ENCODE data around the gene ZNF784. TPM values are rescaled to one million over a fixed set of nuclear protein-coding genes. Genes with fewer than 3 reads are reported as not detected.

Gene ZNF784
- total and polyA plus RNA-seq, 2 of the 8 experiments (the other 6 are each of a cell fraction or from before 2014, with no cell fraction given): 6.5 to 8.0 TPM

DNA sequence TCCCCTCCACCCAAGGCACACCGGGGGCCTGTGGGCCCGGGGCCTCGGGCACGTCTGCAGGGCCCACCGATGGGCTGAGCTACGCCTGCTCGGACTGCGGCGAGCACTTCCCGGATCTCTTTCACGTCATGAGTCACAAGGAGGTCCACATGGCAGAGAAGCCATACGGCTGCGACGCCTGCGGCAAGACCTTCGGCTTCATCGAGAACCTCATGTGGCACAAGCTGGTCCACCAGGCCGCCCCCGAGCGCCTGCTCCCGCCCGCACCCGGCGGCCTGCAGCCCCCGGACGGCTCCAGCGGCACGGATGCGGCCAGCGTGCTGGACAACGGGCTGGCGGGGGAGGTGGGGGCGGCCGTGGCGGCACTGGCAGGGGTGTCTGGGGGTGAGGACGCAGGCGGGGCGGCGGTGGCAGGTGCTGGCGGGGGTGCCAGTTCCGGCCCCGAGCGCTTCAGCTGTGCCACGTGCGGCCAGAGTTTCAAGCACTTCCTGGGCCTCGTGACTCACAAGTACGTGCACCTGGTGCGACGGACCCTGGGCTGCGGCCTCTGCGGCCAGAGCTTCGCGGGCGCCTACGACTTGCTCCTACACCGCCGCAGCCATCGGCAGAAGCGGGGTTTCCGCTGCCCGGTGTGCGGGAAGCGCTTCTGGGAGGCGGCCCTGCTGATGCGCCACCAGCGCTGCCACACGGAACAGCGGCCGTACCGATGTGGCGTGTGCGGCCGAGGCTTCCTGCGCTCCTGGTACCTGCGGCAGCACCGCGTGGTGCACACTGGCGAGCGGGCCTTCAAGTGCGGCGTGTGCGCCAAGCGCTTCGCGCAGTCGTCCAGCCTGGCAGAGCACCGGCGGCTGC lies 8.6 kb downstream of the ZNF784 start:
- Histone ChIP-seq H3K4me3 (ENCODE audit: extremely low read depth in 1 of 4, insufficient read depth in 2 of 4, low read depth in 3 of 4, low read length in 4 of 4) (no peak overlapping the region), H2AK5ac (ENCODE audit: low read depth, low read length) (no peak overlapping the region), H3K79me1 (ENCODE audit: low read depth, low read length) (no peaks in the 10 kb centered on the region; the same call in 1 of the 2 replicates), H3K79me2 (ENCODE audit: control insufficient read depth in 1 of 2, insufficient read depth in 2 of 2, low read length in 2 of 2) (no peaks in the 10 kb centered on the region), H3K18ac (ENCODE audit: extremely low read depth, low read length) (no peak overlapping the region), H3K56ac (replicated peaks; ENCODE audit: insufficient read length, low read depth, low read length) (no peak overlapping the region), H3K4me2 (ENCODE audit: insufficient read depth in 1 of 2, low read depth in 2 of 2, low read length in 2 of 2) (no peak overlapping the region), H3K23ac (ENCODE audit: insufficient read length) (no peak overlapping the region), H3K27ac (ENCODE audit: low read depth, low read length) (no peak overlapping the region), H3K4ac (replicated peaks; ENCODE audit: insufficient read length, low read depth, low read length) (no peak overlapping the region), H3K36me3 (ENCODE audit: control insufficient read depth in 2 of 4, insufficient read depth in 4 of 4, low read length in 3 of 4) (peaks cover 0 to 33% (median 2%) of the 10 kb centered on the region in 4 experiments; a peak in 6 of 8 replicates), H3K14ac (ENCODE audit: insufficient read length) (no peak overlapping the region), H2BK15ac (ENCODE audit: low read length) (no peak overlapping the region), H3K27me3 (replicated peaks in 1 of 4; ENCODE audit: control insufficient read depth in 3 of 4, extremely low read depth in 1 of 4, insufficient read depth in 3 of 4, low read length in 3 of 4) (peaks cover 0 to 2% (median 0%) of the 10 kb centered on the region in 4 experiments; a peak in 1 of 7 replicates), H2AFZ (ENCODE audit: low read length) (no peak overlapping the region), H3K23me2 (ENCODE audit: low read depth, low read length) (no peaks in the 10 kb centered on the region), H3K4me1 (replicated peaks in 1 of 4; ENCODE audit: control insufficient read depth in 3 of 4, insufficient read depth in 4 of 4, low read length in 3 of 4) (no peaks in the 10 kb centered on the region), H2BK5ac (ENCODE audit: low read depth, low read length) (no peak overlapping the region), H4K8ac (ENCODE audit: extremely low read depth, insufficient read depth, low read length) (no peak overlapping the region; the same call in 1 of the 2 replicates), H4K20me1 (replicated peaks in 1 of 2; ENCODE audit: control insufficient read depth in 1 of 2, insufficient read depth in 2 of 2, low read length in 2 of 2) (peaks cover 6 to 17% of the 10 kb centered on the region in 2 experiments), H4K91ac (replicated peaks; ENCODE audit: insufficient read length, low read length) (no peak overlapping the region), H4K5ac (ENCODE audit: insufficient read length, low read depth, low read length) (no peak overlapping the region), H2BK120ac (replicated peaks; ENCODE audit: low read depth, low read length) (no peak overlapping the region), H2BK12ac (ENCODE audit: low read depth, low read length) (no peak overlapping the region), H3K9me3 (ENCODE audit: insufficient read depth in 2 of 2, low read depth in 1 of 2, low read length in 1 of 2) (no peaks in the 10 kb centered on the region; a peak in 1 of 4 replicates), H2BK20ac (ENCODE audit: low read length) (no peak overlapping the region), H3K9ac (replicated peaks in 1 of 4; ENCODE audit: extremely low read depth in 1 of 4, low read depth in 3 of 4, low read length in 3 of 4) (no peak overlapping the region)
- CTCF ChIA-PET (ENCODE audit: partially characterized antibody): interaction anchor here (0.5 to 1.1 kb wide), 2 partner anchors 10 to 354 kb away, joined by 3 to 4 read pairs; partner anchors contain the start of gene ZNF865
- no peak for FAIRE-seq
- 97% methylated on average over 52 of the region's 88 CpGs; no CpG with 5 or more reads in 1 of the 2 experiments for WGBS, 2 experiments (ENCODE audit: extremely low coverage in 1 of 2, insufficient coverage in 1 of 2, insufficient read length in 1 of 2, insufficient replicate concordance in 2 of 2, low coverage in 1 of 2, low lambda C conversion rate in 2 of 2, missing lambda C conversion rate in 1 of 2)
- DNase-seq (ENCODE audit: low read depth in 1 of 2, low spot score in 2 of 2): no peak
- POLR2A ChIA-PET (ENCODE audit: partially characterized antibody): interaction anchor here (0.8 to 3.2 kb wide), 8 partner anchors 9 to 121 kb away, joined by 3 to 12 read pairs (median 3); partner anchors contain the start of genes FIZ1, ZNF580, ZNF784 and ZNF865
- no peak for TF ChIP-seq SP1 (IDR thresholded peaks at IDR 0.05; ENCODE audit: low read depth, low read length)
- TF ChIP-seq RBBP5 (IDR thresholded peaks at IDR 0.05; ENCODE audit: borderline replicate concordance, low read depth, low read length): no peak
- TF ChIP-seq, protein P1, sequence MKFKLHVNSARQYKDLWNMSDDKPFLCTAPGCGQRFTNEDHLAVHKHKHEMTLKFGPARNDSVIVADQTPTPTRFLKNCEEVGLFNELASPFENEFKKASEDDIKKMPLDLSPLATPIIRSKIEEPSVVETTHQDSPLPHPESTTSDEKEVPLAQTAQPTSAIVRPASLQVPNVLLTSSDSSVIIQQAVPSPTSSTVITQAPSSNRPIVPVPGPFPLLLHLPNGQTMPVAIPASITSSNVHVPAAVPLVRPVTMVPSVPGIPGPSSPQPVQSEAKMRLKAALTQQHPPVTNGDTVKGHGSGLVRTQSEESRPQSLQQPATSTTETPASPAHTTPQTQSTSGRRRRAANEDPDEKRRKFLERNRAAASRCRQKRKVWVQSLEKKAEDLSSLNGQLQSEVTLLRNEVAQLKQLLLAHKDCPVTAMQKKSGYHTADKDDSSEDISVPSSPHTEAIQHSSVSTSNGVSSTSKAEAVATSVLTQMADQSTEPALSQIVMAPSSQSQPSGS (IDR thresholded peaks at IDR 0.05; ENCODE audit: low read length): no peak
- TF ChIP-seq RNF2 (IDR thresholded peaks at IDR 0.05; ENCODE audit: borderline replicate concordance, low read depth, low read length, missing control alignments, poor library complexity, severe bottlenecking): no peak
- no peak for TF ChIP-seq RFX5 (IDR thresholded peaks at IDR 0.05; ENCODE audit: borderline replicate concordance, low read depth, low read length)
- no peak for TF ChIP-seq BCL11A (IDR thresholded peaks at IDR 0.05; ENCODE audit: low read depth in 2 of 2, low read length in 2 of 2)
- TF ChIP-seq HDAC6 (IDR thresholded peaks at IDR 0.05; ENCODE audit: low read depth, low read length): no peak
- no peak for TF ChIP-seq CREB1 (IDR thresholded peaks at IDR 0.05)
- TF ChIP-seq EZH2 (IDR thresholded peaks at IDR 0.05; ENCODE audit: low read depth, low read length, severe bottlenecking): no peak
